Osteocyte (in vitro differentiated cells): ENCODE results near the gene DDX1. TPM values are rescaled to one million over a fixed set of nuclear protein-coding genes. Genes with fewer than 3 reads are reported as not detected.

Source experiments
- DNase-seq: peaks from one replicate; pipeline ENCODE4 v3.0.0; 2021; ENCODE audit warnings: mixed read lengths; ENCODE audit not compliant: unreplicated experiment; ENCODE audit errors: extremely low spot score
- H3K27ac Mint-ChIP-seq: one replicate; pipeline ENCODE4 v1.8.0; 2021; ENCODE audit warnings: mild to moderate bottlenecking, mixed read lengths; ENCODE audit not compliant: unreplicated experiment
- H3K27me3 Mint-ChIP-seq: one replicate; pipeline ENCODE4 v1.8.0; 2021; ENCODE audit warnings: mixed read lengths; ENCODE audit not compliant: unreplicated experiment
- H3K36me3 Mint-ChIP-seq: one replicate; pipeline ENCODE4 v1.8.0; 2021; ENCODE audit warnings: mixed read lengths; ENCODE audit not compliant: unreplicated experiment
- H3K4me1 Mint-ChIP-seq: one replicate; pipeline ENCODE4 v1.8.0; 2021; ENCODE audit warnings: mixed read lengths; ENCODE audit not compliant: unreplicated experiment
- H3K4me3 Mint-ChIP-seq: one replicate; pipeline ENCODE4 v1.8.0; 2021; ENCODE audit warnings: mild to moderate bottlenecking, moderate library complexity, mixed read lengths; ENCODE audit not compliant: unreplicated experiment
- H3K9me3 Mint-ChIP-seq: one replicate; pipeline ENCODE4 v1.8.0; 2021; ENCODE audit warnings: mixed read lengths; ENCODE audit not compliant: unreplicated experiment
- total RNA-seq: library from RNA; stranded (reverse); gene quantifications from 2 replicates; pipeline ENCODE4 v1.2.1, GENCODE V29; 2021
- TF ChIP-seq, protein P1 (sequence below): fragments of 200-600 bp; sonication (generic); IDR thresholded peaks from 2 replicates; pipeline ENCODE4 v1.5.0; 2021; ENCODE audit warnings: antibody characterized with exemption, mild to moderate bottlenecking, moderate library complexity

DDX1 gene
- total RNA-seq, 1 donor from 2014 or later = 90.7 TPM

DNA sequence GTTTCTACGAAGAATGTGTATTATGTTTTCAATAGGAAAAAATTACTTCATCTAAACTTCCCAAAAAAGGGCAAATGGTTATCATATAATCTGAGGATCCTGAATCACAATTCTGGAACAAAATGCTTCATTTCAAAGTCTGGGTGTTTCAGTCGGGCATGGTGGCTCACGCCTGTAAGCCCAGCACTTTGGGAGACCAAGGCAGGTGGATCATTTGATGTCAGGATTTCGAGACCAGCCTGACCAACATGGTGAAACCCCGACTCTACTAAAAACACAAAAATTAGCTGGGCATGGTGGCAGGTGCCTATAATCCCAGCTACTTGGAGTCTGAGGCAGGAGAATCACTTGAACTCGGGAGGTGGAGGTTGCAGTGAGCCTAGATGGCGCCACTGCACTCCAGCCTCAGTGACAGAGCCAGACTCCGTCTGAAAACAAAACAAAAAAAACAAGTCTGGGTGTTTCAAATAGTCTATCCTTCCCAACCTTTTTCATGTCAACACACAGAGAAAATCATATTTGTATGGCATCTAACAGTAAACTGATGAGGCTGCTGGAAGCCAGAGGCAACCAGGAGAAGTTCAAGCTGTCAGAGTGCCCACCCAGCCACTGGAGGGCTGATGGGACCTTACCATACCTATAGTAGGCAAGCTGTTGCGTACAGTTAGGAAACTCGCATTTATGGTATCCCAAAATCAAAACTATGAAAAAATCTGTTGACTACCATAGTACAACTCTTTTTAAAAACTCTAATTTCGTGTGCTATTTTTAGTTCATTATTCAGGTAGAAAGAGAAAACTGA, 45.2 kb upstream of the DDX1 start:
- H3K9me3 Mint-ChIP-seq = no peaks in the 10 kb centered on the region
- H3K36me3 Mint-ChIP-seq = peaks cover 9% of the 10 kb centered on the region
- no peaks in the 10 kb centered on the region for H3K4me1 Mint-ChIP-seq
- TF ChIP-seq, protein P1, sequence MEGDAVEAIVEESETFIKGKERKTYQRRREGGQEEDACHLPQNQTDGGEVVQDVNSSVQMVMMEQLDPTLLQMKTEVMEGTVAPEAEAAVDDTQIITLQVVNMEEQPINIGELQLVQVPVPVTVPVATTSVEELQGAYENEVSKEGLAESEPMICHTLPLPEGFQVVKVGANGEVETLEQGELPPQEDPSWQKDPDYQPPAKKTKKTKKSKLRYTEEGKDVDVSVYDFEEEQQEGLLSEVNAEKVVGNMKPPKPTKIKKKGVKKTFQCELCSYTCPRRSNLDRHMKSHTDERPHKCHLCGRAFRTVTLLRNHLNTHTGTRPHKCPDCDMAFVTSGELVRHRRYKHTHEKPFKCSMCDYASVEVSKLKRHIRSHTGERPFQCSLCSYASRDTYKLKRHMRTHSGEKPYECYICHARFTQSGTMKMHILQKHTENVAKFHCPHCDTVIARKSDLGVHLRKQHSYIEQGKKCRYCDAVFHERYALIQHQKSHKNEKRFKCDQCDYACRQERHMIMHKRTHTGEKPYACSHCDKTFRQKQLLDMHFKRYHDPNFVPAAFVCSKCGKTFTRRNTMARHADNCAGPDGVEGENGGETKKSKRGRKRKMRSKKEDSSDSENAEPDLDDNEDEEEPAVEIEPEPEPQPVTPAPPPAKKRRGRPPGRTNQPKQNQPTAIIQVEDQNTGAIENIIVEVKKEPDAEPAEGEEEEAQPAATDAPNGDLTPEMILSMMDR = peak; percentile 31
- no peak overlapping the region for H3K4me3 Mint-ChIP-seq
- no peak for DNase-seq
- H3K27me3 Mint-ChIP-seq = no peaks in the 10 kb centered on the region
- no peak overlapping the region for H3K27ac Mint-ChIP-seq

DNA sequence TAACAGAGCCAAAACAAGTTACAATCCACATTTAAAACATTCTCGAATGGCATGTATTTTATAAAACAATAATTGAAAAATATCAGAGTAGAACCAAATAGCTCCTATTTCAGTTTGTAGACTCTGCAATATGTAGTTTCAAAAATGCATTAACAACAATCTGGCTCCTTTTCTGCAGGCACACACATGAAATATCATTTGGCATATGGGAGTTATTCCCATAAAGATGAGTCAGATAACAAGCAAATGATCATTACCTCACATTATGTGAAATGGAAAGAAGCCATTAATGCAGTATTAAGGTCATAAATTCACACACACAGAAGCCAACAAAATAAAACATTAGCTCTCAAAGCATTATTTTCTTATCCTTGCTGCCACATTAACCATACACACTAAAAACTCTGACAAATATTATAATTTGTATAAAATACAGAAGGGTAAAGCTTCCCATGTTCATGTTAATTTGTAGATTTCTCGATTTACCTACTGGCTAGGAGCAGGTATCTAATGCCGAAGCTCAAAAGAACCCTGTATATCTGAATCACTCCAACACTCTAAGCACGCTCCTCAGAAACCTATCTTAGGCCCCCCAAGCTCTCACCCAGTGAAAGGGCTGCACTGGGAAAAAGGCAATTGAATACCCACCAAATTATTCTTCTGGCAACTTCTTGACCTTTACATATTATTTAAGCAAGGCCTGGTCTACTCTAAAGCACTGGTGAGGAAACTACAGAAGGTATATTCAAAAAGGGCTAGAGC, 44.4 kb upstream of the DDX1 start:
- no peak overlapping the region for H3K27ac Mint-ChIP-seq
- TF ChIP-seq, protein P1 = no peak
- no peaks in the 10 kb centered on the region for H3K27me3 Mint-ChIP-seq
- no peaks in the 10 kb centered on the region for H3K4me1 Mint-ChIP-seq
- no peak for DNase-seq
- no peaks in the 10 kb centered on the region for H3K9me3 Mint-ChIP-seq
- H3K4me3 Mint-ChIP-seq = no peak overlapping the region
- H3K36me3 Mint-ChIP-seq = peaks cover 10% of the 10 kb centered on the region

DNA sequence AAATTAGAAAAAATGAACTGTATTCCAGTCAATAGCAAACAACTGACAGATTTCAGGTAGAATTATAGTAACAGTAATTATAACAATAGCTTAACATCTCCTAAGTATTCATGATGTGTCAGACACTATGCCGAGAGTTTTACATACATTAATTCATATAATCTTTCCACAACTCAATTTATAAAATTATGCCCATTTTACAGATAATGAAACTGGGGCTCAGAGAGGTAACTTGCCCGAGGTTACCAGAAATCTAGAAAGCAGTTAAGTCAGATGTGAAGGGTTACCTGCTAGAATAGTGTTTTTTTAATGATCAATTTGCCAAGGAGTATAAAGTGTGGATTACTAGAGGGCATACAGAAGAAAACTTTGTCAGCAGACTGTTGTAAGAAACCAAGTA, 42.7 kb upstream of the DDX1 start:
- TF ChIP-seq, protein P1 = no peak
- no peak for DNase-seq
- no peaks in the 10 kb centered on the region for H3K9me3 Mint-ChIP-seq
- H3K4me1 Mint-ChIP-seq = no peaks in the 10 kb centered on the region
- peaks cover 12% of the 10 kb centered on the region for H3K36me3 Mint-ChIP-seq
- no peaks in the 10 kb centered on the region for H3K27me3 Mint-ChIP-seq
- no peak overlapping the region for H3K4me3 Mint-ChIP-seq
- H3K27ac Mint-ChIP-seq = no peak overlapping the region

DNA sequence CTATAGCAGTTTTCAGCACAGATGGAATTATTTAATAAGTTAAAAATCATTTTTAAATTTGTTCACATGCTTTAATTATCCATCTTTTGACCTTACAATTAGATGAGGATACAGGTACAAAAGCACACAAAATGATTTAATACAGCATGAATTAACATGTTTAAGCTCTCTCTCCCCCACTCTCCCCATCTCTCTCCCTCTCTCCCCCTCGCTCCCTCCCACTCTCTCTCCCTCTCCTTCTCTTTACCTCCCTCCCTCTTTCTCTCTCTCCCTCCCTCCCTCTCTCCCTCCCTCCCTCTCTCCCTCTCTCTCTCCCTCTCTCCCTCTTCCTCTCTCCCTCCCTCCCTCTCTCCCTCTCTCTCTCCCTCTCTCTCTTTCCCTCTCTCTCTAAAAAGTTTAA, 38.1 kb upstream of the DDX1 start:
- peaks cover 7% of the 10 kb centered on the region for H3K4me1 Mint-ChIP-seq
- no peak overlapping the region for H3K27ac Mint-ChIP-seq
- no peaks in the 10 kb centered on the region for H3K27me3 Mint-ChIP-seq
- H3K9me3 Mint-ChIP-seq = no peaks in the 10 kb centered on the region
- no peak overlapping the region for H3K4me3 Mint-ChIP-seq
- TF ChIP-seq, protein P1 = no peak
- H3K36me3 Mint-ChIP-seq = peaks cover 14% of the 10 kb centered on the region
- no peak for DNase-seq

DNA sequence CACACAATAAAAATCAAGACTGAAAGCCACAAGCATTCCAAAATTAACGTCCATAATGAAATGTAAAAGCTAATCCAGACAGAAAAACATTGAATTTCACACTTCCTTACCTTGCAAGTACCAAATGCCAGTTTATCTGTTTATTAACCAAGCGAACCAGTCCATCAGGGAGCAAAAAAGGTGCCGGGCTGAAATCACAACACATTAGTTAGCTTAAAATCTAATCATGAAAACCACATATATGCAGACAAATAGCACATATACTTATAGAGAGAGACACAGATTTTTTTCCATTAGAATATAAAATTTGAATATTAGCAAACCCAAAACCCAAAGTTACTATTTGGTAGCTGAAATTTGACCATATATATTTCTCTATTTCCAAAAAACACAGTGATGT, 37.7 kb upstream of the DDX1 start:
- Mint-ChIP-seq H3K27me3 (no peaks in the 10 kb centered on the region), H3K4me3 (no peak overlapping the region), H3K9me3 (no peaks in the 10 kb centered on the region), H3K4me1 (peaks cover 7% of the 10 kb centered on the region), H3K27ac (peak overlapping the region; percentile 62), H3K36me3 (peaks cover 10% of the 10 kb centered on the region)
- no peak for DNase-seq
- TF ChIP-seq, protein P1 = no peak
